ENCODE measurements around the gene SMARCA2.

The SMARCA2 gene

GRCh38 chr9:2018162-2018643 is 3.1 kb downstream of the SMARCA2 start:
- Histone ChIP-seq H3K27ac (ENCODE audit: low read length) (peak overlapping the region; percentile 91; the same call in 1 of the 2 replicates), H4K20me1 (ENCODE audit: insufficient read depth, low read length) (peaks cover 10% of the 10 kb centered on the region; the same call in 1 of the 2 replicates)
- TF ChIP-seq EZH2 (optimal IDR thresholded peaks at IDR 0.05; ENCODE audit: low read depth, low read length) (no peak), EZH2phosphoT487 (IDR thresholded peaks at IDR 0.05; ENCODE audit: low read length) (no peak), CTCF (IDR thresholded peaks at IDR 0.05; ENCODE audit: low read length) (no peak)

GRCh38 chr9:2018764-2019558 is 3.8 kb downstream of the SMARCA2 start:
- H3K4me2 ChIP-seq (ENCODE audit: low read depth, low read length): peak overlapping the region; percentile 78
- no peak overlapping the region for H3K9ac ChIP-seq (ENCODE audit: low read length)
- no peaks in the 10 kb centered on the region for H3K9me3 ChIP-seq (replicated peaks; ENCODE audit: insufficient read depth, low read length)
- no peak for DNase-seq
- H3K9me2 ChIP-seq (replicated peaks; ENCODE audit: insufficient read depth, low read length): no peaks in the 10 kb centered on the region
- TF ChIP-seq CTCF (IDR thresholded peaks at IDR 0.05; ENCODE audit: low read length): no peak
- no peak for TF ChIP-seq EZH2 (optimal IDR thresholded peaks at IDR 0.05; ENCODE audit: low read depth, low read length)
- TF ChIP-seq EZH2phosphoT487 (IDR thresholded peaks at IDR 0.05; ENCODE audit: low read length): no peak
- peaks cover 82% of the 10 kb centered on the region for H3K79me2 ChIP-seq (ENCODE audit: low read length)
- peaks cover 10% of the 10 kb centered on the region; the same call in 1 of the 2 replicates for H4K20me1 ChIP-seq (ENCODE audit: insufficient read depth, low read length)
- H2AFZ ChIP-seq (ENCODE audit: low read length): no peak overlapping the region
- H3K27ac ChIP-seq (ENCODE audit: low read length): no peak overlapping the region
- no peak overlapping the region for H3K4me3 ChIP-seq (ENCODE audit: low read length)
- H3F3A ChIP-seq (ENCODE audit: insufficient read depth, low read length): peaks cover 17% of the 10 kb centered on the region
- peaks cover 9% of the 10 kb centered on the region; the same call in 1 of the 2 replicates for H3K4me1 ChIP-seq (ENCODE audit: low read length)
- H3K27me3 ChIP-seq (replicated peaks; ENCODE audit: insufficient read depth, low read length): no peaks in the 10 kb centered on the region
- no peaks in the 10 kb centered on the region for H3K36me3 ChIP-seq (replicated peaks; ENCODE audit: insufficient read depth, low read length)

More at GRCh38 chr9:2018162-2018643, 3.1 kb downstream of the SMARCA2 start:
- peak overlapping the region; percentile 92 for H3K4me3 ChIP-seq (ENCODE audit: low read length)
- H2AFZ ChIP-seq (ENCODE audit: low read length): peak overlapping the region; percentile 66; the same call in 1 of the 2 replicates
- peaks cover 10% of the 10 kb centered on the region; the same call in 1 of the 2 replicates for H3K4me1 ChIP-seq (ENCODE audit: low read length)
- peaks cover 74% of the 10 kb centered on the region for H3K79me2 ChIP-seq (ENCODE audit: low read length)
- DNase-seq: no peak
- no peaks in the 10 kb centered on the region for H3K9me2 ChIP-seq (replicated peaks; ENCODE audit: insufficient read depth, low read length)
- H3K9ac ChIP-seq (ENCODE audit: low read length): peak overlapping the region; percentile 87; the same call in 1 of the 2 replicates
- H3K4me2 ChIP-seq (ENCODE audit: low read depth, low read length): peak overlapping the region; percentile 78
- peaks cover 17% of the 10 kb centered on the region for H3F3A ChIP-seq (ENCODE audit: insufficient read depth, low read length)
- no peaks in the 10 kb centered on the region for H3K27me3 ChIP-seq (replicated peaks; ENCODE audit: insufficient read depth, low read length)
- no peaks in the 10 kb centered on the region for H3K36me3 ChIP-seq (replicated peaks; ENCODE audit: insufficient read depth, low read length)
- no peaks in the 10 kb centered on the region for H3K9me3 ChIP-seq (replicated peaks; ENCODE audit: insufficient read depth, low read length)

GRCh38 chr9:2019723-2020122 is 4.6 kb downstream of the SMARCA2 start:
- Histone ChIP-seq H3K79me2 (ENCODE audit: low read length) (peaks cover 90% of the 10 kb centered on the region), H3K27me3 (replicated peaks; ENCODE audit: insufficient read depth, low read length) (no peaks in the 10 kb centered on the region), H3K9ac (ENCODE audit: low read length) (no peak overlapping the region), H4K20me1 (ENCODE audit: insufficient read depth, low read length) (peaks cover 10% of the 10 kb centered on the region; the same call in 1 of the 2 replicates), H3K27ac (ENCODE audit: low read length) (no peak overlapping the region), H3K9me3 (replicated peaks; ENCODE audit: insufficient read depth, low read length) (no peaks in the 10 kb centered on the region), H3K4me3 (ENCODE audit: low read length) (no peak overlapping the region), H3F3A (ENCODE audit: insufficient read depth, low read length) (peaks cover 14% of the 10 kb centered on the region), H3K4me1 (ENCODE audit: low read length) (peaks cover 7% of the 10 kb centered on the region; the same call in 1 of the 2 replicates), H3K9me2 (replicated peaks; ENCODE audit: insufficient read depth, low read length) (no peaks in the 10 kb centered on the region), H3K36me3 (replicated peaks; ENCODE audit: insufficient read depth, low read length) (no peaks in the 10 kb centered on the region), H3K4me2 (ENCODE audit: low read depth, low read length) (no peak overlapping the region), H2AFZ (ENCODE audit: low read length) (no peak overlapping the region)
- DNase-seq: no peak
- no peak for TF ChIP-seq CTCF (IDR thresholded peaks at IDR 0.05; ENCODE audit: low read length)
- TF ChIP-seq EZH2phosphoT487 (IDR thresholded peaks at IDR 0.05; ENCODE audit: low read length): no peak
- no peak for TF ChIP-seq EZH2 (optimal IDR thresholded peaks at IDR 0.05; ENCODE audit: low read depth, low read length)

Measured in MM.1S (cell line).